Neural progenitor cell (in vitro differentiated cells): ENCODE data around the gene RSPH1.

Experiments
- EZH2 ChIP-seq: fragments of 200-600 bp; sonication (generic); IDR thresholded peaks from 2 replicates; pipeline ENCODE4 v1.6.1; 2017; ENCODE audit warnings: antibody characterized with exemption, mild to moderate bottlenecking, moderate library complexity
- EZH2phosphoT487 ChIP-seq: fragments of 200-600 bp; sonication (generic); IDR thresholded peaks from 2 replicates; pipeline ENCODE4 v1.6.1; 2017; ENCODE audit warnings: antibody characterized with exemption
- TF ChIP-seq, protein P1 (sequence below): fragments of 200-600 bp; sonication (generic); IDR thresholded peaks from 2 replicates; pipeline ENCODE4 v1.5.1; 2017; ENCODE audit warnings: antibody characterized with exemption, mild to moderate bottlenecking

DNA sequence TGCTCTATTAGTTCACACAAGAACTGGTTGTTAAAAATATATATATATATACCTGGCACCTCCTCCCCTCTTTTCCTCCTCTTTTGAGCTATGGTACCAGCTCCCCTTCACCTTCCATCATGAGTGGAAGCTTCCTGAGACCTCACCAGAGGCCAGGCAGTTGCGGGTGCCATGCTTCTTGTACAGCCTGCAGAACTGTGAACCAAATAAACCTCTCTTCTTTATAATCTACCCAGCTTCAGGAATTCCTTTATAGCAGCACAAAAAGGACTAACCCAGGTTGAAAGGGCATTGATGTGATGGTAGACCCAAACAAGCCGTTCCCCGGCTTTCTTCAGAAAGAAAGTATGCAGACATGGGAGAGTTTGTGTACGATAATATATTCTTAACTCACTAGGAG, 14.9 kb downstream of the RSPH1 start:
- TF ChIP-seq, protein P1, sequence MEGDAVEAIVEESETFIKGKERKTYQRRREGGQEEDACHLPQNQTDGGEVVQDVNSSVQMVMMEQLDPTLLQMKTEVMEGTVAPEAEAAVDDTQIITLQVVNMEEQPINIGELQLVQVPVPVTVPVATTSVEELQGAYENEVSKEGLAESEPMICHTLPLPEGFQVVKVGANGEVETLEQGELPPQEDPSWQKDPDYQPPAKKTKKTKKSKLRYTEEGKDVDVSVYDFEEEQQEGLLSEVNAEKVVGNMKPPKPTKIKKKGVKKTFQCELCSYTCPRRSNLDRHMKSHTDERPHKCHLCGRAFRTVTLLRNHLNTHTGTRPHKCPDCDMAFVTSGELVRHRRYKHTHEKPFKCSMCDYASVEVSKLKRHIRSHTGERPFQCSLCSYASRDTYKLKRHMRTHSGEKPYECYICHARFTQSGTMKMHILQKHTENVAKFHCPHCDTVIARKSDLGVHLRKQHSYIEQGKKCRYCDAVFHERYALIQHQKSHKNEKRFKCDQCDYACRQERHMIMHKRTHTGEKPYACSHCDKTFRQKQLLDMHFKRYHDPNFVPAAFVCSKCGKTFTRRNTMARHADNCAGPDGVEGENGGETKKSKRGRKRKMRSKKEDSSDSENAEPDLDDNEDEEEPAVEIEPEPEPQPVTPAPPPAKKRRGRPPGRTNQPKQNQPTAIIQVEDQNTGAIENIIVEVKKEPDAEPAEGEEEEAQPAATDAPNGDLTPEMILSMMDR: no peak
- TF ChIP-seq EZH2 (no peak), EZH2phosphoT487 (no peak)
